Prostate gland (tissue), 2 donors: ENCODE measurements around the gene GPX5.

Experiments
- CTCF ChIP-seq, 4 experiments: fragments of 200-600 bp in 2 of 4; fragments of 450-650 bp in 2 of 4; sonication (generic) in 2 of 4; IDR thresholded peaks; 1 replicate in 3 of 4; 2 replicates in 1 of 4; pipeline ENCODE4 v1.5.1; 2016 to 2019; ENCODE audit warnings: antibody characterized with exemption in 4 of 4, mild to moderate bottlenecking in 2 of 4, moderate library complexity in 2 of 4
- POLR2A ChIP-seq: fragments of 450-650 bp; IDR thresholded peaks from one replicate; pipeline ENCODE4 v1.6.1; 2016; ENCODE audit warnings: antibody characterized with exemption, mild to moderate bottlenecking
- POLR2AphosphoS5 ChIP-seq: sonication (generic); formaldehyde crosslinking; IDR thresholded peaks from one replicate; pipeline ENCODE4 v1.6.1; 2017; ENCODE audit warnings: antibody characterized with exemption

GRCh38 chr6:28486533-28486932, 39.1 kb upstream of the GPX5 start:
- TF ChIP-seq CTCF (IDR thresholded peaks at IDR 0.05) (no peak), POLR2A (no peak), POLR2AphosphoS5 (no peak)
